HFF-Myc (cell line): ENCODE results near the gene RAB30.

ENCODE experiments used
- DNase-seq: peaks from one replicate; pipeline ENCODE4 v3.0.0-alpha.2; 2011; ENCODE audit warnings: low read depth; ENCODE audit errors: extremely low read depth
- H3K4me3 ChIP-seq: replicated peaks from 2 replicates; pipeline ENCODE4 v1.5.1; 2011; ENCODE audit warnings: low read depth, mild to moderate bottlenecking, control low read depth, low read length
- TF ChIP-seq, protein P1 (sequence below): IDR thresholded peaks from 2 replicates; pipeline ENCODE4 v1.5.1; 2012; ENCODE audit warnings: mild to moderate bottlenecking, low read depth, low read length, control low read depth; ENCODE audit errors: missing control alignments

RAB30 gene

DNA sequence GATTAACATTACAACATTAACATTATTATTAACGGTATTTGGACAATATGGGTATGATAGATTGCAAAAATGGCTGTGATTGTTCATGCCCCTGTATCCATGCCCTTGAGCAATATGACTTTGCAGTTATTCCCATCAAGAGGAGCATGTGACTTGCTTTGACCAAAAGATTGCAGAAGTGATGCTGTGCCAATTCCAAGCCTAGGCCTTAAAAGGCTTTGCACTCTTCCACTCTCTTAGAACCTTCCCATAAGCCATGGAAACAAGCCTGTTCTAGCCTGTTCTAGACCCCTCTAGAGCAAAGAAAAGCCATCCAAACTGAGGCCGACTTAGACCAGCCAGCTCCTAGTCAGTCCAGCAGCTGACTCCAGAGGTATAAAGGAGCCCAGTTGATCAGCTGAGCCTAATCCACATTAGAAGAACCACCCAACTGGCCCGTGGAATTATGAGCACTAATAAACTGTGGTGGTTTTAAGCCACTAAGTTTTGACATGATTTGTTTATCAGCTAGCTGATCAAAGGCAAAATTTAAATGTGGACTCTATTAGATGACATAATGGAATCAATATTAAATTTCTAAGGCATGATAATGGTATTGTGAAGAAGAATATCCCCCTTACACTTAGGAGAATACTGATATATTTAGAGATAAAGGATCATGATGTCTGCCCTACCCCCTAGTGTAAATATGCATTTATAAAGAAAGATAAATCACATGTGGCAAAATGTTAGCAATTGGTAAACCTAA, 28.6 kb downstream of the RAB30 start:
- no peak for DNase-seq
- TF ChIP-seq, protein P1, sequence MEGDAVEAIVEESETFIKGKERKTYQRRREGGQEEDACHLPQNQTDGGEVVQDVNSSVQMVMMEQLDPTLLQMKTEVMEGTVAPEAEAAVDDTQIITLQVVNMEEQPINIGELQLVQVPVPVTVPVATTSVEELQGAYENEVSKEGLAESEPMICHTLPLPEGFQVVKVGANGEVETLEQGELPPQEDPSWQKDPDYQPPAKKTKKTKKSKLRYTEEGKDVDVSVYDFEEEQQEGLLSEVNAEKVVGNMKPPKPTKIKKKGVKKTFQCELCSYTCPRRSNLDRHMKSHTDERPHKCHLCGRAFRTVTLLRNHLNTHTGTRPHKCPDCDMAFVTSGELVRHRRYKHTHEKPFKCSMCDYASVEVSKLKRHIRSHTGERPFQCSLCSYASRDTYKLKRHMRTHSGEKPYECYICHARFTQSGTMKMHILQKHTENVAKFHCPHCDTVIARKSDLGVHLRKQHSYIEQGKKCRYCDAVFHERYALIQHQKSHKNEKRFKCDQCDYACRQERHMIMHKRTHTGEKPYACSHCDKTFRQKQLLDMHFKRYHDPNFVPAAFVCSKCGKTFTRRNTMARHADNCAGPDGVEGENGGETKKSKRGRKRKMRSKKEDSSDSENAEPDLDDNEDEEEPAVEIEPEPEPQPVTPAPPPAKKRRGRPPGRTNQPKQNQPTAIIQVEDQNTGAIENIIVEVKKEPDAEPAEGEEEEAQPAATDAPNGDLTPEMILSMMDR, result no peak
- no peak overlapping the region for H3K4me3 ChIP-seq

DNA sequence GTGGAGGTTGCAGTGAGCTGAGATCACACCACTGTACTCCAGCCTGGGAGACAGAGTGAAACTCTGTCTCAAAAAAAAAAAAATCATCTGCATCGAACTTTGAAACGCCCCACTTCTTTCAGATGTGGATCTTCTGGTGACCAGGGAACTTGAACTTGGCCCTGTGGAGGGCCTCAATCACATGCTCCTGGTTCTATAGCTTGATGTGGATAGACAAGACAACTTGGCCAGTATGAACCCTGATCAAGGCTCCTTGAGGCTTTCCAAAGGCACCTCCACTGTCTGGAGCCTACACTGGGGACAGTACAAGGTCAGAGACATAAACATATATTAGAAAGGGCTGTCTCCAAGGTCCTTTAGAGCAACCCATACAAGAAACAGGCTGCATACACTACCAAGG, 30.6 kb downstream of the RAB30 start:
- TF ChIP-seq, protein P1, result no peak

DNA sequence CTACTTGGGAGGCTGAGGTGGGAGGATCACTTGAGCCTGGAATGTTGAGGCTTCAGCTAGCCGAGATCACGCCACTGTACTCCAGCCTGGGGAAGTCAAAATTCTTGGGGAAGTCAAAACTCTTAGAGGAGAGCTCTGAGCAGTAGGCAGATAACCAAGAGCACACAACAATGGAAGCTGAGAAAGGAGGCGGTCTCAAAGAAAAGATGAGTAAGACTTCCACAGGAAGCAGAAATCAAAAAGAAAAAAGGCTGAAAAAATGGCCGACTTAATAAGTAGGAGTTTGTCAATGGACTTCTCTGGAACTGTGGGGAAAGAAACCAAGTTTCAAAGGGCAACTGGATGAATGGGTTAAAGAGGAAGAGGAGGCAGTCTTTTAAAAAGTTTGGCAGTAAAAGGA, 32.1 kb downstream of the RAB30 start:
- TF ChIP-seq, protein P1, result no peak
- no peak overlapping the region for H3K4me3 ChIP-seq
- DNase-seq, result no peak

More for the DNA sequence above, 30.6 kb downstream of the RAB30 start:
- no peak for DNase-seq
- no peak overlapping the region for H3K4me3 ChIP-seq

DNA sequence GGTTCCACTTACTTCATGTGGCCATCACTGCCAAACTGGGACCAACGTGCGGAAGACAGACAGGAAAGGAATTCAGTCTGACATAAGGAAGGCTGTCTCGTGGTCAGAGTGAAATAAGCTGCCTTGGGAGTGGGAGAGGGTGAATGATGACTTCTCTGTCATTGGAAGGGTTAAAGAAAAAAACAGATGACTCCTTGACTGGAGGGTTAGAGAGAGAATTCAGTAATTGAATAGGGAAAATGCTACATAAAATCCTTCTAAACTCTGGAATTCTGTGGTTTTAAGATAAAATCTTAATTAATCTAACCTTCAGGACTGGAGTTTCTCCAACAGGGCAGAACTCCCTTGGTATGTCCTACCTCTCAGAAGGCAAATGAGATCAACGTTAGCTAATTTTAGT, 33.8 kb downstream of the RAB30 start:
- TF ChIP-seq, protein P1, result no peak
- no peak overlapping the region for H3K4me3 ChIP-seq
- no peak for DNase-seq

DNA sequence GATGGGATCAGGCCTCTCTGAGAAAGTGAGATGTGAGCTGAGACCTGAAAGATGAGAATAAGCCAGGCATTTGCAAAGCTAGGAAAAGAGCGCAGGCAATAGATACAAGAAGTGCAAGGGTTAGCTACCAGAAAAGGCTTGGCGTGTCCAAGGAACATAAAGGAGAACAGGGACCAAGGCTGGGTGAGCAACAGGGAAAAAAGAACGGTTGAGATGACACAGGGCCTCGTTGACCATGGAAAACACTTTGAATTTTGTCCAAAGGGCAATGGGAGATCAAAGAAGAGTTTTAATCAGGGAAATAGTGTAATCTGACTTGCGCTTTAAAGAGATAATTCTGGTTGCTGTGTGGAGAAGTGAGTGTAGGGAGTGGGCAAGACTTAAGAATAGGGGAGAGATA, 35.0 kb downstream of the RAB30 start:
- TF ChIP-seq, protein P1, result no peak
- no peak for DNase-seq
- H3K4me3 ChIP-seq, result no peak overlapping the region

DNA sequence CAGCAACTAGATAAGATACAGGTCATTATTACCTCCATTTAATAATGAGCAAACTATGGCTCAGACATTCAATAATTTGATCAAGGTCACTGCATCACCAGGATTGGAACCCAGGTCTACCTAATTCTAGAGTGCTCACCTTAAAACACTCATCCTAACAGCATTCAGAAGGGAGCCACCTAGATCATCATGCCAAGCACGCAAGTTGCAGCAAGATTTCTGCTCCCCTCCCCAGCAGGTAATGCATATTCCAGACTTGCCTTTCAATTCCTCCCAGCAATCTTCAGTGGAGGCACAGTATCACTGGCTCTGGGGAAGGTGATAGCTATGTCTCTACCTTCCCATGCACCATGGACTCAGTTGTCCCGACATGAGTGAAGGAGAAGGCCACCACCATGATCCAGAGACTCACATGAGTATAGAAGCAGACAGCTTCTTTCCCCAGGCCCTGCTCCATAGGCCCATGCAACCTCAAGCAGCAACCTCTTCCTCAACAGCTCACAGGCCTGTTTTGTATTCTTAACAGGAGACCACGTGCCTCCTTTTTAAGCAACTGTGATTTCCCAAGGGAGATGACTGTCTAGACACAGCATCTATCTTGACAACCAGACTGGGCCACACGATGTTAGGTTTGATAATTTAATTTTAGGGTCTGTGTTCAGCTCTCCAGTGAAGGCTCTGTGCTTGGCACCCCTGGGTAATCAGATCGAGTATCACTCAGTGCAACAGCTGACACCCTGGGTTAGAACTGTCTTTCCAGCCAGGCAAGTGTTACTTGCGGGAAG, 36.4 kb downstream of the RAB30 start:
- no peak for DNase-seq
- no peak overlapping the region for H3K4me3 ChIP-seq
- TF ChIP-seq, protein P1, result no peak
